ENCODE results near the gene PRDX2. TPM values are rescaled to one million over a fixed set of nuclear protein-coding genes. Genes with fewer than 3 reads are reported as not detected.

PRDX2 gene
- polyA plus RNA-seq, 1 donor from 2014 or later: 882 TPM

- TF ChIP-seq RAD21 (conservative IDR thresholded peaks at IDR 0.05) (no peak), CTCF (IDR thresholded peaks at IDR 0.05; ENCODE audit: poor library complexity, severe bottlenecking) (peak; percentile 52)
- H3K27ac ChIP-seq (ENCODE audit: low read length): no peak overlapping the region
- no peak overlapping the region for H3K9ac ChIP-seq (ENCODE audit: low read length)
- no peaks in the 10 kb centered on the region for H4K20me1 ChIP-seq (ENCODE audit: insufficient read depth)
- H3K4me3 ChIP-seq (ENCODE audit: low read length): no peak overlapping the region
- no peak overlapping the region for H2AFZ ChIP-seq (ENCODE audit: low read depth, low read length)
- H3K9me3 ChIP-seq (ENCODE audit: low read length): no peaks in the 10 kb centered on the region
- no peaks in the 10 kb centered on the region for H3K79me2 ChIP-seq (replicated peaks; ENCODE audit: insufficient read depth, low read length)
- no peak overlapping the region for H3K4me2 ChIP-seq (ENCODE audit: low read length)
- no peaks in the 10 kb centered on the region for H3K9me2 ChIP-seq (ENCODE audit: insufficient read depth, low read length)
- H3F3A ChIP-seq (ENCODE audit: insufficient read depth, low read length, poor library complexity, severe bottlenecking): no peaks in the 10 kb centered on the region
- no peaks in the 10 kb centered on the region for H3K27me3 ChIP-seq (ENCODE audit: insufficient read depth, low read depth, low read length)
- no peaks in the 10 kb centered on the region for H3K36me3 ChIP-seq (ENCODE audit: insufficient read depth, low read length)
Measured at GRCh38 chr19:12757544-12758274, 43.9 kb downstream of the PRDX2 start.

DNA sequence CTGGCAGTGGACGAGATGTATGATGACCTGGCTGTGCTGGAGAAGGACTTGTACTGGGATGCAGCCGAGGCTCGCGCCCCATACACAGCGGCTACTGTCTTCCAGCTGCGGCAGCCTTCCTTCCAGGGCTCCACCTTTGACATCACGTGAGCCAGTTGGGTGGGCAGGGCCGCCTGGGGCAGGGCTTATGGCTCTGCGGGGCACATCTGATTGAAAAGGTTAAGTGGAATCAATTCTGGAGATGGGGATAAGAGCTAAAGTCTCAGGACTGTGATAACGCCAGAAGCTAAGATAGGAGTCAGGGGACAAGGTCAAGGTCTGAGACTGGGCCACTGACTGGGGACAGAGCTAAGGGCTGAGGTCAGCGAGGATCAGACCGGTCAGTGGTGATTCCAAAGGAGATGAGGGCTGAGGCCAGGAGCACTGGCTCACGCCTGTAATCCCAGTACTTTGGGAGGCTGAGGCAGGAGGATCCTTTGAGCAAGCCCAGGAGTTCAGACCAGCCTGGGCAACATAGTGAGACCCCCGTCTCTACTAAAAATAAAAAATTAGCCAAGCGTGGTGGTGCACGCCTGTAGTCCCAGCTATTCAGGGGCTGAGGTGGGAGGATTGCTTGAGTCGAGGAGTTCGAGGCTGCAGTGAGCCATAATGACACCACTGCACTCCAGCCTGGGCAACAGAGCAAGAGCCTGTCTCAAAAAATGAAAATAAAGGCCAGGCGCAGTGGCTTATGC is 45.3 kb downstream of the PRDX2 start:
- Histone ChIP-seq H3K9me2 (ENCODE audit: insufficient read depth, low read length) (no peaks in the 10 kb centered on the region), H2AFZ (ENCODE audit: low read depth, low read length) (no peak overlapping the region), H3K27ac (ENCODE audit: low read length) (no peak overlapping the region), H3F3A (ENCODE audit: insufficient read depth, low read length, poor library complexity, severe bottlenecking) (no peaks in the 10 kb centered on the region), H3K79me2 (replicated peaks; ENCODE audit: insufficient read depth, low read length) (no peaks in the 10 kb centered on the region), H3K27me3 (ENCODE audit: insufficient read depth, low read depth, low read length) (peaks cover 11% of the 10 kb centered on the region), H3K4me3 (ENCODE audit: low read length) (no peak overlapping the region), H4K20me1 (ENCODE audit: insufficient read depth) (no peaks in the 10 kb centered on the region), H3K9me3 (ENCODE audit: low read length) (no peaks in the 10 kb centered on the region), H3K36me3 (ENCODE audit: insufficient read depth, low read length) (no peaks in the 10 kb centered on the region), H3K9ac (ENCODE audit: low read length) (no peak overlapping the region), H3K4me2 (ENCODE audit: low read length) (no peak overlapping the region)
- TF ChIP-seq POLR2AphosphoS5 (IDR thresholded peaks at IDR 0.05) (no peak), CTCF (IDR thresholded peaks at IDR 0.05; ENCODE audit: poor library complexity, severe bottlenecking) (no peak), RAD21 (conservative IDR thresholded peaks at IDR 0.05) (no peak), TAF1 (IDR thresholded peaks at IDR 0.05; ENCODE audit: low read depth) (no peak), EZH2 (IDR thresholded peaks at IDR 0.05; ENCODE audit: borderline replicate concordance, insufficient read depth, low read length, poor library complexity, severe bottlenecking) (no peak), MXI1 (conservative IDR thresholded peaks at IDR 0.05; ENCODE audit: poor library complexity, severe bottlenecking) (no peak), EP300 (conservative IDR thresholded peaks at IDR 0.05; ENCODE audit: poor library complexity, severe bottlenecking) (no peak), SMC3 (conservative IDR thresholded peaks at IDR 0.05; ENCODE audit: poor library complexity) (no peak)
- TF ChIP-seq, protein P1, sequence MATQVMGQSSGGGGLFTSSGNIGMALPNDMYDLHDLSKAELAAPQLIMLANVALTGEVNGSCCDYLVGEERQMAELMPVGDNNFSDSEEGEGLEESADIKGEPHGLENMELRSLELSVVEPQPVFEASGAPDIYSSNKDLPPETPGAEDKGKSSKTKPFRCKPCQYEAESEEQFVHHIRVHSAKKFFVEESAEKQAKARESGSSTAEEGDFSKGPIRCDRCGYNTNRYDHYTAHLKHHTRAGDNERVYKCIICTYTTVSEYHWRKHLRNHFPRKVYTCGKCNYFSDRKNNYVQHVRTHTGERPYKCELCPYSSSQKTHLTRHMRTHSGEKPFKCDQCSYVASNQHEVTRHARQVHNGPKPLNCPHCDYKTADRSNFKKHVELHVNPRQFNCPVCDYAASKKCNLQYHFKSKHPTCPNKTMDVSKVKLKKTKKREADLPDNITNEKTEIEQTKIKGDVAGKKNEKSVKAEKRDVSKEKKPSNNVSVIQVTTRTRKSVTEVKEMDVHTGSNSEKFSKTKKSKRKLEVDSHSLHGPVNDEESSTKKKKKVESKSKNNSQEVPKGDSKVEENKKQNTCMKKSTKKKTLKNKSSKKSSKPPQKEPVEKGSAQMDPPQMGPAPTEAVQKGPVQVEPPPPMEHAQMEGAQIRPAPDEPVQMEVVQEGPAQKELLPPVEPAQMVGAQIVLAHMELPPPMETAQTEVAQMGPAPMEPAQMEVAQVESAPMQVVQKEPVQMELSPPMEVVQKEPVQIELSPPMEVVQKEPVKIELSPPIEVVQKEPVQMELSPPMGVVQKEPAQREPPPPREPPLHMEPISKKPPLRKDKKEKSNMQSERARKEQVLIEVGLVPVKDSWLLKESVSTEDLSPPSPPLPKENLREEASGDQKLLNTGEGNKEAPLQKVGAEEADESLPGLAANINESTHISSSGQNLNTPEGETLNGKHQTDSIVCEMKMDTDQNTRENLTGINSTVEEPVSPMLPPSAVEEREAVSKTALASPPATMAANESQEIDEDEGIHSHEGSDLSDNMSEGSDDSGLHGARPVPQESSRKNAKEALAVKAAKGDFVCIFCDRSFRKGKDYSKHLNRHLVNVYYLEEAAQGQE (IDR thresholded peaks at IDR 0.05; ENCODE audit: borderline replicate concordance): no peak
